Smooth muscle cell (in vitro differentiated cells): ENCODE results near the gene ENTHD1. TPM values are rescaled to one million over a fixed set of nuclear protein-coding genes. Genes with fewer than 3 reads are reported as not detected.

Experiments
- DNase-seq: peaks from one replicate; lab custom pipeline; 2025; ENCODE audit not compliant: unreplicated experiment; lab: John Stamatoyannopoulos, UW
- H2AFZ ChIP-seq: fragments of 200-600 bp; sonication (generic); 2 replicates; pipeline ENCODE4 v1.6.0; 2016; ENCODE audit warnings: antibody characterized with exemption, low read depth, mild to moderate bottlenecking
- H3F3A ChIP-seq: fragments of 200-600 bp; sonication (generic); 2 replicates; pipeline ENCODE4 v1.6.0; 2017; ENCODE audit warnings: antibody characterized with exemption, low read depth
- H3K27ac ChIP-seq: fragments of 200-600 bp; sonication (generic); 2 replicates; pipeline ENCODE4 v1.5.1; 2016; ENCODE audit warnings: low read depth, mild to moderate bottlenecking
- H3K27me3 ChIP-seq: fragments of 200-600 bp; sonication (generic); 2 replicates; pipeline ENCODE4 v1.6.1; 2016; ENCODE audit warnings: low read depth, mild to moderate bottlenecking
- H3K36me3 ChIP-seq: fragments of 200-600 bp; sonication (generic); 2 replicates; pipeline ENCODE4 v1.5.1; 2016; ENCODE audit warnings: low read depth
- H3K4me1 ChIP-seq: fragments of 200-600 bp; sonication (generic); 2 replicates; pipeline ENCODE4 v1.5.1; 2016; ENCODE audit warnings: low read depth
- H3K4me2 ChIP-seq: fragments of 200-600 bp; sonication (generic); 2 replicates; pipeline ENCODE4 v1.6.0; 2016; ENCODE audit warnings: mild to moderate bottlenecking
- H3K4me3 ChIP-seq: fragments of 200-600 bp; sonication (generic); 2 replicates; pipeline ENCODE4 v1.5.1; 2016; ENCODE audit warnings: mild to moderate bottlenecking
- H3K79me2 ChIP-seq: fragments of 200-600 bp; sonication (generic); 2 replicates; pipeline ENCODE4 v1.6.0; 2016; ENCODE audit warnings: low read depth, mild to moderate bottlenecking
- H3K9ac ChIP-seq: fragments of 200-600 bp; sonication (generic); 2 replicates; pipeline ENCODE4 v1.6.0; 2016; ENCODE audit warnings: low read depth
- H3K9me3 ChIP-seq: fragments of 200-600 bp; sonication (generic); replicated peaks from 2 replicates; pipeline ENCODE4 v1.5.1; 2016; ENCODE audit warnings: low read depth
- H4K20me1 ChIP-seq: fragments of 200-600 bp; sonication (generic); 2 replicates; pipeline ENCODE4 v1.6.0; 2016; ENCODE audit warnings: low read depth
- CTCF ChIP-seq: fragments of 200-600 bp; sonication (generic); IDR thresholded peaks from 2 replicates; pipeline ENCODE4 v1.5.1; 2017; ENCODE audit warnings: borderline replicate concordance, mild to moderate bottlenecking, antibody characterized with exemption; ENCODE audit not compliant: insufficient read depth, poor library complexity, severe bottlenecking
- WGBS: methylation state at CpG from one replicate; pipeline ENCODE4 v1.1.7; 2016; ENCODE audit warnings: low lambda C conversion rate; 5-methylcytosine and 5-hydroxymethylcytosine counted together
- polyA plus RNA-seq: library from polyadenylated mRNA; unstranded; fragments of >200 nt; fragmentation: Nextera tagmentation; extraction: Ambion mirVana; gene quantifications from 2 replicates; pipeline ENCODE4 v1.2.1, GENCODE V29; 2016
- total RNA-seq: library from RNA; depleted of rRNA; stranded (reverse); fragments of >200 nt; gene quantifications from 2 replicates; pipeline ENCODE4 v1.2.3, GENCODE V29; 2014

Gene ENTHD1
- total and polyA plus RNA-seq, 2 experiments from 2014 or later: not detected

GRCh38 chr22:39725351-39726035, 168.1 kb downstream of the ENTHD1 start:
- 86% methylated on average over 9 of the region's 9 CpGs for WGBS
- Histone ChIP-seq H3K4me2 (no peak overlapping the region), H3K9ac (no peak overlapping the region), H3K36me3 (no peaks in the 10 kb centered on the region), H3F3A (no peaks in the 10 kb centered on the region), H4K20me1 (no peaks in the 10 kb centered on the region), H3K27me3 (peaks cover 12% of the 10 kb centered on the region), H3K4me1 (no peaks in the 10 kb centered on the region), H3K27ac (no peak overlapping the region), H3K9me3 (no peaks in the 10 kb centered on the region), H2AFZ (no peak overlapping the region), H3K79me2 (no peaks in the 10 kb centered on the region), H3K4me3 (no peak overlapping the region)
- no peak for TF ChIP-seq CTCF
- no peak for DNase-seq

GRCh38 chr22:39724857-39725256, 168.7 kb downstream of the ENTHD1 start:
- no peak for TF ChIP-seq CTCF
- Histone ChIP-seq H4K20me1 (no peaks in the 10 kb centered on the region), H3F3A (no peaks in the 10 kb centered on the region), H3K36me3 (no peaks in the 10 kb centered on the region), H3K27ac (no peak overlapping the region), H3K9ac (no peak overlapping the region), H3K79me2 (no peaks in the 10 kb centered on the region), H3K27me3 (peaks cover 12% of the 10 kb centered on the region), H3K4me3 (no peak overlapping the region), H3K4me1 (no peaks in the 10 kb centered on the region), H3K9me3 (no peaks in the 10 kb centered on the region), H2AFZ (no peak overlapping the region), H3K4me2 (no peak overlapping the region)
- DNase-seq: no peak
- 93% methylated on average over 9 of the region's 9 CpGs for WGBS

GRCh38 chr22:39724390-39724789, 169.2 kb downstream of the ENTHD1 start:
- no peak overlapping the region for H3K27ac ChIP-seq
- 88% methylated on average over 4 of the region's 4 CpGs for WGBS
- H2AFZ ChIP-seq: no peak overlapping the region
- peaks cover 12% of the 10 kb centered on the region for H3K27me3 ChIP-seq
- no peaks in the 10 kb centered on the region for H3F3A ChIP-seq
- no peaks in the 10 kb centered on the region for H4K20me1 ChIP-seq
- no peaks in the 10 kb centered on the region for H3K4me1 ChIP-seq
- H3K4me2 ChIP-seq: no peak overlapping the region
- no peak for DNase-seq
- H3K79me2 ChIP-seq: no peaks in the 10 kb centered on the region
- H3K9ac ChIP-seq: no peak overlapping the region
- no peaks in the 10 kb centered on the region for H3K36me3 ChIP-seq
- no peak for TF ChIP-seq CTCF
- H3K4me3 ChIP-seq: no peak overlapping the region
- no peaks in the 10 kb centered on the region for H3K9me3 ChIP-seq

- no peak for TF ChIP-seq CTCF
- Histone ChIP-seq H3K27me3 (peaks cover 12% of the 10 kb centered on the region), H3F3A (no peaks in the 10 kb centered on the region), H3K27ac (no peak overlapping the region), H3K79me2 (no peaks in the 10 kb centered on the region), H4K20me1 (no peaks in the 10 kb centered on the region), H3K9me3 (no peaks in the 10 kb centered on the region), H3K9ac (no peak overlapping the region), H3K4me3 (no peak overlapping the region), H2AFZ (no peak overlapping the region), H3K36me3 (no peaks in the 10 kb centered on the region), H3K4me2 (no peak overlapping the region), H3K4me1 (no peaks in the 10 kb centered on the region)
- 74% methylated on average over 3 of the region's 3 CpGs for WGBS
- no peak for DNase-seq
Measured at GRCh38 chr22:39723899-39724351, 169.6 kb downstream of the ENTHD1 start.
